Activated T-helper 1 cell treated with anti-CD3 and anti-CD28 coated beads, Interleukin-2, amount 50 U/mL, for 16 hours (primary cell): Measurements from ENCODE around the gene ASRGL1.

Experiments
- DNase-seq, 2 donors: peaks; one replicate each; pipeline ENCODE4 v3.0.0-alpha.2; 2020; ENCODE audit warnings: low read depth in 1 of 2, low spot score in 1 of 2

The ASRGL1 gene

GRCh38 chr11:62411524-62411923 lies 74.3 kb downstream of the ASRGL1 start:
- DNase-seq, result no peak

- no peak for DNase-seq
Measured at GRCh38 chr11:62413060-62413696, 75.9 kb downstream of the ASRGL1 start.

- DNase-seq, result no peak
Measured at GRCh38 chr11:62416596-62416995, 79.3 kb downstream of the ASRGL1 start.

- DNase-seq, result no peak
Measured at GRCh38 chr11:62418136-62418535, 80.9 kb downstream of the ASRGL1 start.

- DNase-seq, result no peak
Measured at GRCh38 chr11:62418733-62419132, 81.5 kb downstream of the ASRGL1 start, which contains the start of gene SCGB1A1. SCGB1A1 (plus strand) TSS chr11:62419033; CDS start chr11:62419096, 63 bp downstream.

GRCh38 chr11:62419314-62419929 lies 82.2 kb downstream of the ASRGL1 start:
- DNase-seq, result no peak

GRCh38 chr11:62419943-62420342 lies 82.7 kb downstream of the ASRGL1 start:
- DNase-seq, result no peak

GRCh38 chr11:62420882-62421281 lies 83.6 kb downstream of the ASRGL1 start:
- DNase-seq, result no peak

- no peak for DNase-seq
Measured at GRCh38 chr11:62421996-62422395, 84.7 kb downstream of the ASRGL1 start.

- DNase-seq, result no peak
Measured at GRCh38 chr11:62423012-62423411, 85.8 kb downstream of the ASRGL1 start.

- no peak for DNase-seq
Measured at GRCh38 chr11:62427630-62428233, 90.5 kb downstream of the ASRGL1 start.

- DNase-seq, result no peak
Measured at GRCh38 chr11:62428871-62429560, 91.8 kb downstream of the ASRGL1 start.

- no peak for DNase-seq
Measured at GRCh38 chr11:62430425-62430824, 93.2 kb downstream of the ASRGL1 start.

GRCh38 chr11:62431171-62431901 lies 94.1 kb downstream of the ASRGL1 start:
- DNase-seq, result no peak

GRCh38 chr11:62432695-62433094 lies 95.4 kb downstream of the ASRGL1 start:
- DNase-seq, result no peak

- no peak for DNase-seq
Measured at GRCh38 chr11:62433141-62433903, 96.1 kb downstream of the ASRGL1 start.

GRCh38 chr11:62433904-62434276 lies 96.6 kb downstream of the ASRGL1 start:
- no peak for DNase-seq

- DNase-seq, result no peak
Measured at GRCh38 chr11:62435846-62436660, 98.8 kb downstream of the ASRGL1 start.

- no peak for DNase-seq
Measured at GRCh38 chr11:62437616-62438015, 100.4 kb downstream of the ASRGL1 start.

- DNase-seq, result no peak
Measured at GRCh38 chr11:62438641-62439040, 101.4 kb downstream of the ASRGL1 start.
